ENCODE results near the gene TRAPPC10. TPM values are rescaled to one million over a fixed set of nuclear protein-coding genes. Genes with fewer than 3 reads are reported as not detected.
A peak's percentile ranks its signal among the peaks of the same experiment; 100 is the strongest.
"Not testable (repeated sequence)": the region's sequence is repeated elsewhere in the genome, so short reads cannot be mapped to it uniquely, and the experiment has no call there.

Gene TRAPPC10
- total RNA-seq, 4 donors from 2014 or later = 17.9 to 32.9 (median 23.1) TPM

DNA sequence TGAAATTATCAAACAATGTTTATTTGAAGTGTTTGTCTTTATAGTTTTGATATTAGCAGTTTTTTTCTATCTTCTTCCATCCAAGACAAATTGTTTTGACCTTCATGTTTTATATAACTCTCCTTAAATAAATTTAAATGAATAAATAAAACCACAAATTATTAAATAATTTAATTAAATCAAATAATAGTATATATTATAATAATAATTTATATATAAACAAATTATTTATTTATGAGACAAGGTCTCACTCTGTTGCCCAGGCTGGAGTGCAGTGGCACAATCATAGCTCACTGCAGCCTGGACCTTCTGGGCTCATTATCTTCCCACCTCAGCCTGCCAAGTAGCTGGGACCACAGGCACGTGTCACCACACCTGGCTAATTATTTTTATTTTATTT, 82.7 kb downstream of the TRAPPC10 start:
- no peak overlapping the region for H3K4me3 ChIP-seq
- H3K36me3 ChIP-seq = peaks cover 0 to 54% of the 10 kb centered on the region in 2 donors
- ATAC-seq (no peak), DNase-seq (no peak)
- intact Hi-C loops (cut with DNase I; ENCODE audit: low total_unique reads) = no loop called here
- no peaks in the 10 kb centered on the region for H3K4me1 ChIP-seq
- no peak overlapping the region for H3K27ac ChIP-seq
- TF ChIP-seq POLR2A (IDR thresholded peaks at IDR 0.05) = no peak
- TF ChIP-seq, protein P1, sequence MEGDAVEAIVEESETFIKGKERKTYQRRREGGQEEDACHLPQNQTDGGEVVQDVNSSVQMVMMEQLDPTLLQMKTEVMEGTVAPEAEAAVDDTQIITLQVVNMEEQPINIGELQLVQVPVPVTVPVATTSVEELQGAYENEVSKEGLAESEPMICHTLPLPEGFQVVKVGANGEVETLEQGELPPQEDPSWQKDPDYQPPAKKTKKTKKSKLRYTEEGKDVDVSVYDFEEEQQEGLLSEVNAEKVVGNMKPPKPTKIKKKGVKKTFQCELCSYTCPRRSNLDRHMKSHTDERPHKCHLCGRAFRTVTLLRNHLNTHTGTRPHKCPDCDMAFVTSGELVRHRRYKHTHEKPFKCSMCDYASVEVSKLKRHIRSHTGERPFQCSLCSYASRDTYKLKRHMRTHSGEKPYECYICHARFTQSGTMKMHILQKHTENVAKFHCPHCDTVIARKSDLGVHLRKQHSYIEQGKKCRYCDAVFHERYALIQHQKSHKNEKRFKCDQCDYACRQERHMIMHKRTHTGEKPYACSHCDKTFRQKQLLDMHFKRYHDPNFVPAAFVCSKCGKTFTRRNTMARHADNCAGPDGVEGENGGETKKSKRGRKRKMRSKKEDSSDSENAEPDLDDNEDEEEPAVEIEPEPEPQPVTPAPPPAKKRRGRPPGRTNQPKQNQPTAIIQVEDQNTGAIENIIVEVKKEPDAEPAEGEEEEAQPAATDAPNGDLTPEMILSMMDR (IDR thresholded peaks at IDR 0.05 in 4 of 5, conservative IDR thresholded peaks at IDR 0.05 in 1 of 5) = no peak
- no peaks in the 10 kb centered on the region for H3K27me3 ChIP-seq
- H3K9me3 ChIP-seq = no peaks in the 10 kb centered on the region
- in situ Hi-C loops (cut with MboI; ENCODE audit: low sequenced_read_pairs in 4 of 4) = no loop called here

DNA sequence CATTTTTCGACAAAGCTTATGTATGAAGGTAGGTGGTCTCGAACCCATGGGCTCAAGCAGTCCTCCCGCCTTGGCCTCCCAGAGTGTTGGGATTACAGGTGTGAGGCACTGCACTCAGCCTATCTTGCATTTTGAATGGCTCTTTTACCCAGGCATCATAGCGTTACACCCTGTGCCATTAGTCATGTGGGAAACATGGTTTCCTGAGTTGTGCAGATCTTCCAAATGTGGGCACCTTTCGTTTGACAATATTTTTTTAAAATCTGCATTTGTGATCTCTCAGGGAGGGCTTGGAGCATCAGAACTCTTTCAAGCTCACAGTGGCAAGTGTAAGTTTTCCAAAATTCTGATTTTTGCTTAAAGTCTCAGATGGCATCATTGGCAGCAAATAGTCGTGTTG, 86.4 kb downstream of the TRAPPC10 start:
- H3K36me3 ChIP-seq = peaks cover 0 to 20% of the 10 kb centered on the region in 2 donors
- H3K27ac ChIP-seq; H3K4me1 ChIP-seq; H3K27me3 ChIP-seq; intact Hi-C loops (cut with DNase I; ENCODE audit: low total_unique reads); H3K4me3 ChIP-seq; DNase-seq; in situ Hi-C loops (cut with MboI; ENCODE audit: low sequenced_read_pairs in 4 of 4); H3K9me3 ChIP-seq; ATAC-seq: not testable (repeated sequence)

DNA sequence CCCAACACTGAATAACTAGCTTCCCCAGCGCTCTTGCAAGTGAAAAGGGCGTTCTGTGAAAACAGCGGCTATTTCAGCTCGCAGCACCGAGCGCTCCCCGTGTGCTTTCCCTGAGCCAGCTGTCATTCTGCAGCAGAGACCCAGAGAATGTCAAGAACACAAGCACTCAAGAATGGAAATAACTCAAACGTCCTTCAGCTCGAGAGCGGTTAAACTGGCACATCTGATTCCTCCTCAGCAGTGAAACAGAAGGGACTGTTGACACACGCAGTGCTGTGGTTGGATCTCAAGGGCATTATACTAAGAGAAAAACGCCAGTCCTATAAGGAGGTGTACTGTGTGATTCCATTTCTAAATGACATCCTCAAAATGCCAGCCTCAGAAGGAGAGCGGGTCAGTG, 86.9 kb downstream of the TRAPPC10 start:
- DNase-seq; H3K27ac ChIP-seq; H3K4me1 ChIP-seq; ATAC-seq; H3K9me3 ChIP-seq; intact Hi-C loops (cut with DNase I; ENCODE audit: low total_unique reads); H3K27me3 ChIP-seq; H3K4me3 ChIP-seq; in situ Hi-C loops (cut with MboI; ENCODE audit: low sequenced_read_pairs in 4 of 4): not testable (repeated sequence)
- peaks cover 0 to 15% of the 10 kb centered on the region in 2 donors for H3K36me3 ChIP-seq

DNA sequence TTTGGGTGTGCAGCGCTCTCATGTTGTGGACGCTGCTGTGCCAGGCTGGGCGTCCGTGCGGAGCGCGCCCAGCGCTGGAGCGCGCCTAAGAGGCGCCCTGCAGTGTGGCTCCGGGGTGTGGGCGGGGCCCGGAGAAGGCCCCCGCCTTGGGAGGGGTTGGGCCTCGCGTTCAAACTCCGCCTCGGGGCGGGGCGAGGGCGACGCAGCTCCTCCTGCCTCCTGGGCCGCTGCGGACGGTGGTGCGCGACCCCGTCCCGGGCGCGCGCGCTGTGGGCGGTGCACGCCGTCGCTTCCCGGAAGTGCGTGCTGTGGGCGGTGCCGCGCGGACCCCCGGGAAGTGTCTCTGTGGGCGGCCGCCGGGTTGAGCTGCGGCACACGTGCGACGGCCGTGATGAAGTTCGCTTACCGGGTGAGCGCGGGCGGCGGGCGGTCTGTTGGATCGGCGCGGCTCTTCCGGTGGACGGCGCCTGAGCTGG, 95.0 kb downstream of the TRAPPC10 start, which contains the start of gene PWP2:
PWP2 (plus strand) TSS at position 374 of the 476 bp plus-strand sequence; CDS start at position 392, 18 bp downstream.
- H3K4me1 ChIP-seq; H3K36me3 ChIP-seq; intact Hi-C loops (cut with DNase I; ENCODE audit: low total_unique reads); H3K9me3 ChIP-seq; H3K27me3 ChIP-seq; in situ Hi-C loops (cut with MboI; ENCODE audit: low sequenced_read_pairs in 4 of 4): not testable (repeated sequence)
- ATAC-seq (peak; percentile 87 to 95), DNase-seq (peak in 1 of 2 donors; percentile 51)
- peak within 1 kb of the TSS in 3 of 4 donors; percentile 63 to 74 (median 65) for H3K27ac ChIP-seq
- H3K4me3 ChIP-seq = peak within 1 kb of the TSS; percentile 40 to 51 (median 46)

DNA sequence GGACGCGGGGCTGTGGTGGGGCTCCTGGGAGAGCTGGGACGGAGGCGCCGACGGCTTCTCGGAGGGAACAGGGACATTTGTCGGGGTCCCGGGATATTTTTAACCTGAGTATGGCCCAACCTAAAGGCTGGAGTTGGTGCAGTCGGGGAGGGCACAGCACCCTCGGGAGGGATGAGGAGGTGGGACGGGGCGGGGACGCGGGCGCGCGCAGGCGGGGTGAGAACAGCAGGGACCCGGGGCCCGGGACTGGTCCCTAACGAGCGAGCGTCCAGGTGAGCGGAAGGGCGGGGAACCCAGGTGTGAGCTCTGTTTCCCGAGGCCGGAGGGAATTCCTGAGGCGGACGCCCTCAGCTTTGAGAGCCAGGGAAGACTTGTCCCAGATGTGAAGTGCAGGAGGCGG, 95.5 kb downstream of the TRAPPC10 start:
- peak overlapping the region in 3 of 4 donors; percentile 40 to 51 (median 50) for H3K4me3 ChIP-seq
- intact Hi-C loops (cut with DNase I; ENCODE audit: low total_unique reads); H3K4me1 ChIP-seq; DNase-seq; H3K9me3 ChIP-seq; in situ Hi-C loops (cut with MboI; ENCODE audit: low sequenced_read_pairs in 4 of 4); H3K36me3 ChIP-seq; H3K27me3 ChIP-seq: not testable (repeated sequence)
- H3K27ac ChIP-seq = peak overlapping the region in 1 of 4 donors; percentile 74
- peak; percentile 25 to 26 for ATAC-seq

DNA sequence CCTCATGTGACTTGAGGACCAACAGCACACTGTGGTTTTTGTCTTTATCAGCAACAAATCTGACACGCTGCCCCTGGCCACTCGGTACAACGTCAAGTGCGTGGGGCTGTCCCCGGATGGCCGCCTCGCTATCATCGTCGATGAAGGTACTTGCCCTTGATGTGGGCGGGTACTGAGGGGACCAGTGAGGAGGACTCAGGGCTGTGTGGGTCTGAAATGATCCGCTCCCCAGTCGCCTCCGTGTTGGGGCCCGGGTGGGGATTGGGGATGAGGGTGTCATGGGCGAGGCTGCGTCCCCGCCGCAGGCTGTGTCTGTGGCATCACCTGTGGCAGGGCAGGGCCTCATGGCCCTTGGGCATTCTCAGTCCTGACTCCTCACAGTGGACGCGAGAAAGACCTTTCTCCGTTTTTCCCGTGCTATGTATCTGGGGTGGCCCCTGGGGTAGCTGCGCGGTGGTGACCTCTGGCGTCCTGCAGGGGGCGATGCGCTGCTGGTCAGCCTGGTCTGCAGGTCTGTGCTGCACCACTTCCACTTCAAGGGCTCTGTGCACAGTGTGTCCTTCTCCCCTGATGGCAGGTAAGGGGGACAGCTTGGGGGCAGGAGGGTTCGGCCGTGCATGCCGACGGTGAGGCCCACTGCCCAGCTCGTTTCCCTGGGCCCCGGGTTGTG, 101.7 kb downstream of the TRAPPC10 start:
- H3K4me3 ChIP-seq; H3K27me3 ChIP-seq; H3K27ac ChIP-seq; H3K36me3 ChIP-seq; DNase-seq; H3K9me3 ChIP-seq; in situ Hi-C loops (cut with MboI; ENCODE audit: low sequenced_read_pairs in 4 of 4); intact Hi-C loops (cut with DNase I; ENCODE audit: low total_unique reads); H3K4me1 ChIP-seq; ATAC-seq: not testable (repeated sequence)

DNA sequence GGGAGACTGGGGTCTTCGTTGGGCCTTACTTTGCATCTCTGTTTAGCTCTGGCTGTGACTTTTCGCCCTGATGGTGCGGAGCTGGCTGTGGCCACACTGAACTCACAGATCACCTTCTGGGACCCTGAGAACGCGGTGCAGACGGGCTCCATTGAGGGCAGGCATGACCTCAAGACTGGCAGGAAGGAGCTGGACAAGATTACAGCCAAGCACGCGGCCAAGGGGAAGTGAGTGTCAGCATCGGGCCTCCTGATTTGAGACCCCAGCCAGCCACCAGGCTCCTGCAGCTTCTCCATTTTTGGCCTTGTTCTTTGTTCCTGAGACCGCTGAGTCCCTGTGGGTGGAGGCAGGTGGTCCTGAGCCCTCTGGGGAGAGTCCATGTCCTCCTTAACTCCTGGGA, 110.0 kb downstream of the TRAPPC10 start:
- DNase-seq; H3K27ac ChIP-seq; ATAC-seq; in situ Hi-C loops (cut with MboI; ENCODE audit: low sequenced_read_pairs in 4 of 4); H3K4me3 ChIP-seq; intact Hi-C loops (cut with DNase I; ENCODE audit: low total_unique reads); H3K4me1 ChIP-seq; H3K36me3 ChIP-seq; H3K27me3 ChIP-seq; H3K9me3 ChIP-seq: not testable (repeated sequence)

DNA sequence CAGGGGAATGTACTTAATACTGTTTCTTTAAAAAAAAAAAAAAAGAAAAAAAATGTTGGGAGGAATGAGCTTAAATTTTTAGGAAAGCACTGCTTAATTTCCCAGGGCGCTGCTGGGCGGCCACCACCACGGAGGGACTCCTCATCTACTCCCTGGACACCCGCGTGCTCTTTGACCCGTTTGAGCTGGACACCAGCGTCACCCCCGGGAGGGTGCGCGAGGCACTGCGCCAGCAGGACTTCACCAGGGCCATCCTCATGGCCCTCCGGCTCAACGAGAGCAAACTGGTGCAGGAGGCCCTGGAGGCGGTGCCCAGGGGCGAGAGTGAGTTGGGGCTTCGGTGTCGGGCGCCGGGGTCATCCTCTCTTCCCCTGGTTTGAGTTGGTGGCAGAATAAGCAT, 115.7 kb downstream of the TRAPPC10 start:
- H3K9me3 ChIP-seq; ATAC-seq; H3K4me3 ChIP-seq; H3K4me1 ChIP-seq; intact Hi-C loops (cut with DNase I; ENCODE audit: low total_unique reads); DNase-seq; H3K27me3 ChIP-seq; in situ Hi-C loops (cut with MboI; ENCODE audit: low sequenced_read_pairs in 4 of 4); H3K27ac ChIP-seq; H3K36me3 ChIP-seq: not testable (repeated sequence)

DNA sequence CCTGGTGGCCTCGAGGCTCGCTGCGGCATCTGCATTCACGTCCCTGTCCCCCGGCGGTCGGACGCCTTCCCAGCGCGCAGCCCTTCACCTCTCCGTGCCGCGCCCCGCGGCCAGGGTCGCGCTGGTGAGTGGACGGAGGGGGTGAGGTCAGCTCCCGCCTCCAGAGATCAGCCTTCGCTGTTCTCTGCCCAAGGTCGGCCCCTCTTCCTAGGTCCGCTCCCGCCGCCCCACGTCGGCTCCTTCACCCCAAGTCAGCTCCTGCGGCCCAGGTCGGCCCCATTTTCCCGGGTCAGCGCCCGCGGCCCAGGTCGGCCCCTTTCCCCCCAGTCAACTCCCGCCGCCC, 121.6 kb downstream of the TRAPPC10 start:
- in situ Hi-C loops (cut with MboI; ENCODE audit: low sequenced_read_pairs in 4 of 4); H3K36me3 ChIP-seq; H3K27me3 ChIP-seq; H3K9me3 ChIP-seq; H3K4me3 ChIP-seq; intact Hi-C loops (cut with DNase I; ENCODE audit: low total_unique reads); DNase-seq; H3K4me1 ChIP-seq: not testable (repeated sequence)
- peak in 1 of 2 donors; percentile 5 for ATAC-seq
- H3K27ac ChIP-seq = peak overlapping the region in 1 of 4 donors; percentile 65

DNA sequence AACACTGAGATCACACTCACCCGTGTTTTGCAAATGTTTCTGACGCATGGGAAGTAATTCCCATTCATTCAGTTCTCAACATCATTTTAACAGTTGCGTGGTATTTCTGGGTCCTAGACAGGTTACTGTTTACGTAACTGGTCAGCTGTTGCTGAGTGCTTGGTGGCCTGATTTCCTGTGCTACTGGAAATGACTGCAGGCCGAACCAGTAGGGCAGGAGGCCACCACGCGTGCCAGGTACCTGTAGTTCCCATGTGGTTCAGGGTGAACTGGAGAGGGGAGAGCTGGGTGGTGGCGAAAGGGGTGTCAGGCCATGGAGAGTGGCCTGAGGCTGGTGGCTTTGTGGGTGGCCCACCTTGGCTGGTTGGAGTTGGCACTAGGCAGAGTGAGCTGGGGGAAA, 122.6 kb downstream of the TRAPPC10 start:
- H3K27ac ChIP-seq; in situ Hi-C loops (cut with MboI; ENCODE audit: low sequenced_read_pairs in 4 of 4); DNase-seq; intact Hi-C loops (cut with DNase I; ENCODE audit: low total_unique reads); H3K4me1 ChIP-seq; H3K4me3 ChIP-seq; H3K27me3 ChIP-seq; H3K36me3 ChIP-seq; H3K9me3 ChIP-seq: not testable (repeated sequence)
- peak; percentile 48 to 60 for ATAC-seq

DNA sequence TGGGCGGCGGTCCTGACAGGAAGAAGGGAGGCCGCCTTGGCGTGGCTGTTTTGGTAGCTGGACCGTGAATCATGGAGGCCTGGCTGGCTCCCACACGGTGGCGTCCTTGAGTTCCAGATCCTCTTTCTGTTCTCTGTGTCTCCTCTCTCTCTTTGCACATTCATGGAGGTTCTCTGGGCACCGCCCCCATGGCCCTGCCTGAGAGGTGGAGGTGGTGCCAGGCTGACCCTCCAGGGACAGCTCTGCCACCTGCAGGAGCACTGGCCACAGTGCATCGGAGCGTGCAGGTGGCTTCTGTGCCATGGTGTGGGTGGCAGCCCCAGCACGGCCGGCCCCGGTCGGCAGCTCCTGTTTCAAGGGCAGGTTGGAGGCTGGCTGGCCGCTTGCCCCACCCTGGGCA, 125.9 kb downstream of the TRAPPC10 start:
- peak in 1 of 2 donors; percentile 52 for DNase-seq
- H3K36me3 ChIP-seq; H3K4me3 ChIP-seq; H3K4me1 ChIP-seq; intact Hi-C loops (cut with DNase I; ENCODE audit: low total_unique reads); H3K27me3 ChIP-seq; H3K9me3 ChIP-seq; in situ Hi-C loops (cut with MboI; ENCODE audit: low sequenced_read_pairs in 4 of 4); H3K27ac ChIP-seq: not testable (repeated sequence)
- ATAC-seq = peak; percentile 40 to 55
